K562 (cell line): ENCODE results near the gene PLEKHG1. TPM values are rescaled to one million over a fixed set of nuclear protein-coding genes. Genes with fewer than 3 reads are reported as not detected.

Source experiments
- CREM ChIP-seq: IDR thresholded peaks from 2 replicates; pipeline ENCODE4 v1.6.1; 2014; ENCODE audit warnings: antibody characterized with exemption, low read depth
- ETS1 ChIP-seq: conservative IDR thresholded peaks from 2 replicates; pipeline ENCODE4 v1.6.1; 2011; ENCODE audit warnings: low read depth, mild to moderate bottlenecking, low read length; ENCODE audit not compliant: control insufficient read depth
- FOS ChIP-seq: IDR thresholded peaks from 3 replicates; pipeline ENCODE4 v1.6.1; 2011; ENCODE audit not compliant: insufficient read length; ENCODE audit errors: extremely low read depth
- HNRNPL ChIP-seq: fragments of 200-400 bp; formaldehyde crosslinking; IDR thresholded peaks from 2 replicates; pipeline ENCODE4 v1.6.1; 2017; ENCODE audit warnings: low read depth, mild to moderate bottlenecking, low read length
- TRIM28 ChIP-seq: fragments of 450-650 bp; IDR thresholded peaks from 2 replicates; pipeline ENCODE4 v1.6.1; 2017
- ZFX ChIP-seq: sonication (generic); formaldehyde crosslinking; IDR thresholded peaks from 2 replicates; pipeline ENCODE4 v1.8.0; 2022; ENCODE audit warnings: mild to moderate bottlenecking, missing genetic modification reagents, moderate library complexity
- ZNF668 ChIP-seq: fragments of 250-450 bp; sonication (Bioruptor Pico); IDR thresholded peaks from 2 replicates; pipeline ENCODE4 v1.8.0; 2022; ENCODE audit warnings: mild to moderate bottlenecking, inconsistent platforms
- ZSCAN29 ChIP-seq: fragments of 450-650 bp; IDR thresholded peaks from 2 replicates; pipeline ENCODE4 v1.6.1; 2017
- polyA plus RNA-seq, 8 experiments: library from polyadenylated mRNA; depleted of rRNA in 4 of 8; stranded (reverse) in 5 of 8; unstranded in 3 of 8; fragments of >200 nt; fragmentation: Nextera tagmentation in 2 of 8; fragmentation: Illumina TruSeq in 1 of 8; extraction: Ambion mirVana in 2 of 8; extraction: Trizol in 1 of 8; gene quantifications; 2 replicates each; pipeline versions ENCODE4 v1.2.1 to v1.2.3, GENCODE V29; 2011 to 2014; ENCODE audit warnings: inconsistent platforms in 1 of 8, missing spikeins in 1 of 8
- total RNA-seq, 7 experiments: library from RNA; depleted of rRNA in 6 of 7; stranded (reverse); fragments of >200 nt in 6 of 7; fragmentation: Illumina TruSeq in 2 of 7; extraction: Trizol in 2 of 7; gene quantifications; 2 replicates each; pipeline versions ENCODE4 v1.2.1 to v1.2.3, GENCODE V29; 2011 to 2021; ENCODE audit warnings: low replicate concordance in 1 of 7
- TF ChIP-seq, protein P1 (sequence below): fragments of 200-800 bp; sonication (Bioruptor generic); IDR thresholded peaks from 2 replicates; pipeline ENCODE4 v1.6.1; 2016; ENCODE audit warnings: missing genetic modification characterization, missing compliant biosample characterization
- TF ChIP-seq, protein P2 (sequence below): sonication (generic); formaldehyde crosslinking; IDR thresholded peaks from 2 replicates; pipeline ENCODE4 v1.8.1; 2023; ENCODE audit warnings: missing genetic modification reagents, mild to moderate bottlenecking, borderline replicate concordance
- TF ChIP-seq, protein P3 (sequence below): sonication (generic); formaldehyde crosslinking; IDR thresholded peaks from 2 replicates; pipeline ENCODE4 v1.8.0; 2022; ENCODE audit warnings: missing genetic modification reagents, mild to moderate bottlenecking, borderline replicate concordance
- TF ChIP-seq, protein P4 (sequence below): fragments of 450-650 bp; formaldehyde crosslinking; IDR thresholded peaks from 2 replicates; pipeline ENCODE4 v1.4.0; 2020; ENCODE audit warnings: mild to moderate bottlenecking, moderate library complexity

PLEKHG1 gene
- total and polyA plus RNA-seq, 9 of the 15 experiments (the other 6 are each of a cell fraction or from before 2014, with no cell fraction given), result 0.03 to 0.16 (median 0.03) TPM; not detected in 6

DNA sequence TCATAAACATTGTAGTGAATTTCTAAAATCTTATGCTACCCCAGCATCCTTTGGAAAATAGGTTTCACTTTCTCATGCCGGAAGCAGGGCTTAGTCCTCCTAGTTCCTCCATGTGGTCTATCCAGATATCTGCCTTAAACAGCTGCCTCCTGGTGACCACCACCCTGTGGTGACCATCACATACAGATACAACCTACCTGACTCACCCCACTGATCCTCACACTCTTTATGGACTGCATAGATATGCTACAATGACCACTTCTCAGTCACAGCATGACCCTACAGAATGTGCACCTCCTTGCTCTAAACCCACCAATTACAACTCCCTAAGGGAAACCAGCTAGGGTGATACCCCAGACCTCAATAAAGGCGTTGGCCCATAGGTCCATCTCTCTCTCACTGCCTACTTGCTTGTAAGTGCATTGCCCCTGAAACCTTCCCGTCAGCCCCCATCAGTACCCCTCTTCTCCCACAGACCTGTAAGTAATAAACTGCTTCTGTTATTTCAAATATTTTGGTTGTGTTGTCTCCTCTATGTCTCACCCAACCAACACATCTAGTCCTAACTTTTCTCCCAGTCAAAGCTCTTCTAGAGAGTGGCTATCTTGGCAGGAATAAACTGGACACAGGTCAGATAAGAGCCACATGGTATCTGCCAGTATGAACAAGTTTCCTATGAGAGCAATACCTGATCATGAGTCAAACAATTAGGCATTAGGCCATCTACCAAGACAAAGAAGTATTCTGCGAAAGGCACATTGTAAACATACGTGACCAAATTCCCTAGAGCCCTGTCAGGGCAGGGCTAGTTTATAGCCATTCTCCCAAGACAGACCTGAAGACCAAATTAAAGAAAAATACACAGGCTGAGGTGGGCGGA lies 39.4 kb upstream of the PLEKHG1 start (continued):
- TF ChIP-seq ETS1 (0 out of 2 replicates have a peak, but pooled peaks have one; percentile 51), FOS (peak; percentile 23), ZNF668 (CRISPR knock-in tag) (no peak), ZFX (no peak), CREM (peak; percentile 66), TRIM28 (no peak), HNRNPL (no peak), ZSCAN29 (no peak)
- TF ChIP-seq, protein P1, sequence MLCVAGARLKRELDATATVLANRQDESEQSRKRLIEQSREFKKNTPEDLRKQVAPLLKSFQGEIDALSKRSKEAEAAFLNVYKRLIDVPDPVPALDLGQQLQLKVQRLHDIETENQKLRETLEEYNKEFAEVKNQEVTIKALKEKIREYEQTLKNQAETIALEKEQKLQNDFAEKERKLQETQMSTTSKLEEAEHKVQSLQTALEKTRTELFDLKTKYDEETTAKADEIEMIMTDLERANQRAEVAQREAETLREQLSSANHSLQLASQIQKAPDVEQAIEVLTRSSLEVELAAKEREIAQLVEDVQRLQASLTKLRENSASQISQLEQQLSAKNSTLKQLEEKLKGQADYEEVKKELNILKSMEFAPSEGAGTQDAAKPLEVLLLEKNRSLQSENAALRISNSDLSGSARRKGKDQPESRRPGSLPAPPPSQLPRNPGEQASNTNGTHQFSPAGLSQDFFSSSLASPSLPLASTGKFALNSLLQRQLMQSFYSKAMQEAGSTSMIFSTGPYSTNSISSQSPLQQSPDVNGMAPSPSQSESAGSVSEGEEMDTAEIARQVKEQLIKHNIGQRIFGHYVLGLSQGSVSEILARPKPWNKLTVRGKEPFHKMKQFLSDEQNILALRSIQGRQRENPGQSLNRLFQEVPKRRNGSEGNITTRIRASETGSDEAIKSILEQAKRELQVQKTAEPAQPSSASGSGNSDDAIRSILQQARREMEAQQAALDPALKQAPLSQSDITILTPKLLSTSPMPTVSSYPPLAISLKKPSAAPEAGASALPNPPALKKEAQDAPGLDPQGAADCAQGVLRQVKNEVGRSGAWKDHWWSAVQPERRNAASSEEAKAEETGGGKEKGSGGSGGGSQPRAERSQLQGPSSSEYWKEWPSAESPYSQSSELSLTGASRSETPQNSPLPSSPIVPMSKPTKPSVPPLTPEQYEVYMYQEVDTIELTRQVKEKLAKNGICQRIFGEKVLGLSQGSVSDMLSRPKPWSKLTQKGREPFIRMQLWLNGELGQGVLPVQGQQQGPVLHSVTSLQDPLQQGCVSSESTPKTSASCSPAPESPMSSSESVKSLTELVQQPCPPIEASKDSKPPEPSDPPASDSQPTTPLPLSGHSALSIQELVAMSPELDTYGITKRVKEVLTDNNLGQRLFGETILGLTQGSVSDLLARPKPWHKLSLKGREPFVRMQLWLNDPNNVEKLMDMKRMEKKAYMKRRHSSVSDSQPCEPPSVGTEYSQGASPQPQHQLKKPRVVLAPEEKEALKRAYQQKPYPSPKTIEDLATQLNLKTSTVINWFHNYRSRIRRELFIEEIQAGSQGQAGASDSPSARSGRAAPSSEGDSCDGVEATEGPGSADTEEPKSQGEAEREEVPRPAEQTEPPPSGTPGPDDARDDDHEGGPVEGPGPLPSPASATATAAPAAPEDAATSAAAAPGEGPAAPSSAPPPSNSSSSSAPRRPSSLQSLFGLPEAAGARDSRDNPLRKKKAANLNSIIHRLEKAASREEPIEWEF (CRISPR knock-in tag), result no peak
- TF ChIP-seq, protein P2, sequence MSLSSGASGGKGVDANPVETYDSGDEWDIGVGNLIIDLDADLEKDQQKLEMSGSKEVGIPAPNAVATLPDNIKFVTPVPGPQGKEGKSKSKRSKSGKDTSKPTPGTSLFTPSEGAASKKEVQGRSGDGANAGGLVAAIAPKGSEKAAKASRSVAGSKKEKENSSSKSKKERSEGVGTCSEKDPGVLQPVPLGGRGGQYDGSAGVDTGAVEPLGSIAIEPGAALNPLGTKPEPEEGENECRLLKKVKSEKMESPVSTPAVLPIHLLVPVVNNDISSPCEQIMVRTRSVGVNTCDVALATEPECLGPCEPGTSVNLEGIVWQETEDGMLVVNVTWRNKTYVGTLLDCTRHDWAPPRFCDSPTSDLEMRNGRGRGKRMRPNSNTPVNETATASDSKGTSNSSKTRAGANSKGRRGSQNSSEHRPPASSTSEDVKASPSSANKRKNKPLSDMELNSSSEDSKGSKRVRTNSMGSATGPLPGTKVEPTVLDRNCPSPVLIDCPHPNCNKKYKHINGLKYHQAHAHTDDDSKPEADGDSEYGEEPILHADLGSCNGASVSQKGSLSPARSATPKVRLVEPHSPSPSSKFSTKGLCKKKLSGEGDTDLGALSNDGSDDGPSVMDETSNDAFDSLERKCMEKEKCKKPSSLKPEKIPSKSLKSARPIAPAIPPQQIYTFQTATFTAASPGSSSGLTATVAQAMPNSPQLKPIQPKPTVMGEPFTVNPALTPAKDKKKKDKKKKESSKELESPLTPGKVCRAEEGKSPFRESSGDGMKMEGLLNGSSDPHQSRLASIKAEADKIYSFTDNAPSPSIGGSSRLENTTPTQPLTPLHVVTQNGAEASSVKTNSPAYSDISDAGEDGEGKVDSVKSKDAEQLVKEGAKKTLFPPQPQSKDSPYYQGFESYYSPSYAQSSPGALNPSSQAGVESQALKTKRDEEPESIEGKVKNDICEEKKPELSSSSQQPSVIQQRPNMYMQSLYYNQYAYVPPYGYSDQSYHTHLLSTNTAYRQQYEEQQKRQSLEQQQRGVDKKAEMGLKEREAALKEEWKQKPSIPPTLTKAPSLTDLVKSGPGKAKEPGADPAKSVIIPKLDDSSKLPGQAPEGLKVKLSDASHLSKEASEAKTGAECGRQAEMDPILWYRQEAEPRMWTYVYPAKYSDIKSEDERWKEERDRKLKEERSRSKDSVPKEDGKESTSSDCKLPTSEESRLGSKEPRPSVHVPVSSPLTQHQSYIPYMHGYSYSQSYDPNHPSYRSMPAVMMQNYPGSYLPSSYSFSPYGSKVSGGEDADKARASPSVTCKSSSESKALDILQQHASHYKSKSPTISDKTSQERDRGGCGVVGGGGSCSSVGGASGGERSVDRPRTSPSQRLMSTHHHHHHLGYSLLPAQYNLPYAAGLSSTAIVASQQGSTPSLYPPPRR, result no peak
- TF ChIP-seq, protein P3, sequence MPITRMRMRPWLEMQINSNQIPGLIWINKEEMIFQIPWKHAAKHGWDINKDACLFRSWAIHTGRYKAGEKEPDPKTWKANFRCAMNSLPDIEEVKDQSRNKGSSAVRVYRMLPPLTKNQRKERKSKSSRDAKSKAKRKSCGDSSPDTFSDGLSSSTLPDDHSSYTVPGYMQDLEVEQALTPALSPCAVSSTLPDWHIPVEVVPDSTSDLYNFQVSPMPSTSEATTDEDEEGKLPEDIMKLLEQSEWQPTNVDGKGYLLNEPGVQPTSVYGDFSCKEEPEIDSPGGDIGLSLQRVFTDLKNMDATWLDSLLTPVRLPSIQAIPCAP, result no peak
- TF ChIP-seq, protein P4, sequence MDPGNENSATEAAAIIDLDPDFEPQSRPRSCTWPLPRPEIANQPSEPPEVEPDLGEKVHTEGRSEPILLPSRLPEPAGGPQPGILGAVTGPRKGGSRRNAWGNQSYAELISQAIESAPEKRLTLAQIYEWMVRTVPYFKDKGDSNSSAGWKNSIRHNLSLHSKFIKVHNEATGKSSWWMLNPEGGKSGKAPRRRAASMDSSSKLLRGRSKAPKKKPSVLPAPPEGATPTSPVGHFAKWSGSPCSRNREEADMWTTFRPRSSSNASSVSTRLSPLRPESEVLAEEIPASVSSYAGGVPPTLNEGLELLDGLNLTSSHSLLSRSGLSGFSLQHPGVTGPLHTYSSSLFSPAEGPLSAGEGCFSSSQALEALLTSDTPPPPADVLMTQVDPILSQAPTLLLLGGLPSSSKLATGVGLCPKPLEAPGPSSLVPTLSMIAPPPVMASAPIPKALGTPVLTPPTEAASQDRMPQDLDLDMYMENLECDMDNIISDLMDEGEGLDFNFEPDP (CRISPR knock-in tag), result no peak
